Cardiac muscle cell (in vitro differentiated cells and primary cell): ENCODE data around the gene IFT88. TPM values are rescaled to one million over a fixed set of nuclear protein-coding genes. Genes with fewer than 3 reads are reported as not detected.

Experiments used
- DNase-seq, 2 donors: peaks; one replicate each; pipeline versions ENCODE4 v3.0.0 to v3.0.0-alpha.2; 2010 to 2017; ENCODE audit warnings: low read depth in 1 of 2, low spot score in 1 of 2
- H3K27ac ChIP-seq: fragments of 200-600 bp; sonication (generic); 2 replicates; pipeline ENCODE4 v1.5.1; 2016
- H3K27me3 ChIP-seq: fragments of 200-600 bp; sonication (generic); 2 replicates; pipeline ENCODE4 v1.6.0; 2016; ENCODE audit warnings: control low read depth
- H3K36me3 ChIP-seq: fragments of 200-600 bp; sonication (generic); 2 replicates; pipeline ENCODE4 v1.5.1; 2016; ENCODE audit warnings: control low read depth
- H3K4me1 ChIP-seq: fragments of 200-600 bp; sonication (generic); 2 replicates; pipeline ENCODE4 v1.8.1; 2017; ENCODE audit warnings: low read depth, mild to moderate bottlenecking, mixed run types
- H3K4me3 ChIP-seq: fragments of 200-600 bp; sonication (generic); 2 replicates; pipeline ENCODE4 v1.5.1; 2016; ENCODE audit warnings: mild to moderate bottlenecking
- H3K9me3 ChIP-seq: fragments of 200-600 bp; sonication (generic); 2 replicates; pipeline ENCODE4 v1.5.1; 2017; ENCODE audit warnings: low read depth, mild to moderate bottlenecking, control low read depth
- CTCF ChIP-seq: IDR thresholded peaks from 2 replicates; pipeline ENCODE4 v1.5.1; 2012; ENCODE audit warnings: low read depth, mild to moderate bottlenecking, low read length
- polyA plus RNA-seq: library from polyadenylated mRNA; unstranded; fragments of >200 nt; fragmentation: Nextera tagmentation; extraction: Ambion mirVana; gene quantifications from 2 replicates; pipeline ENCODE4 v1.2.1, GENCODE V29; 2016
- total RNA-seq: library from RNA; depleted of rRNA; stranded (reverse); fragments of >200 nt; gene quantifications from 2 replicates; pipeline ENCODE4 v1.2.3, GENCODE V29; 2016

The IFT88 gene
- total and polyA plus RNA-seq, 2 experiments from 2014 or later = 18.2 to 18.6 TPM

- H3K4me1 ChIP-seq = peaks cover 12% of the 10 kb centered on the region
- H3K27me3 ChIP-seq = peaks cover 6% of the 10 kb centered on the region
- no peak overlapping the region for H3K27ac ChIP-seq
- H3K36me3 ChIP-seq = no peaks in the 10 kb centered on the region
- H3K9me3 ChIP-seq = no peaks in the 10 kb centered on the region
- TF ChIP-seq CTCF = peak; percentile 52
- peak; percentile 86 to 91 for DNase-seq
- H3K4me3 ChIP-seq = peak overlapping the region; percentile 37
Observed at GRCh38 chr13:20703780-20704458, 137.0 kb downstream of the IFT88 start.

- Histone ChIP-seq H3K36me3 (no peaks in the 10 kb centered on the region), H3K27me3 (peaks cover 6% of the 10 kb centered on the region), H3K27ac (no peak overlapping the region), H3K9me3 (no peaks in the 10 kb centered on the region), H3K4me3 (peak overlapping the region; percentile 37), H3K4me1 (peaks cover 12% of the 10 kb centered on the region)
- TF ChIP-seq CTCF = no peak
- no peak for DNase-seq
Observed at GRCh38 chr13:20704459-20705069, 137.6 kb downstream of the IFT88 start.

DNA sequence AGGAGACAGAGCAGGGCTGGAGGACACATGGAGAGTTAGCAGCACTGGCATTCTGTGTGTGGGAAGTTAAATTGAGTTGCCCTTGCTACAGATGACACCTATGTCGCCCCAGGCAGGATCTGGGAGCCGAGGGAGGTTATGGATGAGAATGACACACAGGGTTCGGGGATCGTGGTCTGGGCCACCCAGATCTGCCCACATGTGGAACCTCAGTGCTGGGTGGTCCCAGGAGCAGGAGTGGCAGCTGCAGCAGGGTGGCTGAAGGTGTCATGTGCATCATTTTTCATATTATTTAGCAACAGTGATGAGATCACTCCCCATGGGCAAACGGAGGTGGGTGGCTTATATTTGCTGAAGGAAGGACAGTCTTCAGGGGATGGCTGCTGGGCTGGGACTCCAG, 139.7 kb downstream of the IFT88 start:
- DNase-seq = no peak
- H3K36me3 ChIP-seq = no peaks in the 10 kb centered on the region

DNA sequence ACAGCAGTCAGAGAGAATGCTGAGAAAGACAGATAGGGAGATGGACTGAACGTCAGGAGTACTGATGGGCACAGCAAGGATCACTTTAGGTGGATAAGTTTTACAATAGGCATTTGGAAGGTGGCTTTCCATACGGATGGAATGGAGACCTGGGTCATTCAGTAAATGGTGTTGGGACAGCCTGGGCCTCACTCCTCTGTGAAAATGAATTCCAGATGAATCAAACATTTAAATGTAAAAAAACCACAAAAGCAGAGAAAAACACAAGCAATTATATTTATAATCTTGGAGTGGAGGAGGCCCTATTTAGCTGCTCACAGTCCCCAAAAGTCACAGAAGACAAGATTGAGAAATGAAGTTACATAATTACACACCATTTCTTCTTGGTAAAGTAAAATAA, 141.3 kb downstream of the IFT88 start:
- H3K4me1 ChIP-seq = peaks cover 5% of the 10 kb centered on the region
- no peak for TF ChIP-seq CTCF
- H3K4me3 ChIP-seq = no peak overlapping the region
- no peak for DNase-seq
- no peaks in the 10 kb centered on the region for H3K27me3 ChIP-seq
- no peaks in the 10 kb centered on the region for H3K36me3 ChIP-seq
- H3K9me3 ChIP-seq = no peaks in the 10 kb centered on the region
- H3K27ac ChIP-seq = no peak overlapping the region

More for the DNA sequence above, 139.7 kb downstream of the IFT88 start:
- Histone ChIP-seq H3K27me3 (peaks cover under 1% of the 10 kb centered on the region), H3K4me1 (peaks cover 9% of the 10 kb centered on the region), H3K9me3 (no peaks in the 10 kb centered on the region), H3K4me3 (no peak overlapping the region), H3K27ac (no peak overlapping the region)
- TF ChIP-seq CTCF = no peak

GRCh38 chr13:20709369-20709768, 142.4 kb downstream of the IFT88 start:
- no peak for DNase-seq
- TF ChIP-seq CTCF = no peak
- peaks cover 13% of the 10 kb centered on the region for H3K4me1 ChIP-seq
- H3K27me3 ChIP-seq = no peaks in the 10 kb centered on the region
- no peak overlapping the region for H3K27ac ChIP-seq
- H3K4me3 ChIP-seq = no peak overlapping the region
- no peaks in the 10 kb centered on the region for H3K36me3 ChIP-seq
- no peaks in the 10 kb centered on the region for H3K9me3 ChIP-seq
